ENCODE results near the gene MEIOC. TPM values are rescaled to one million over a fixed set of nuclear protein-coding genes. Genes with fewer than 3 reads are reported as not detected.

MEIOC gene

GRCh38 chr17:44722254-44722653, 66.0 kb downstream of the MEIOC start:
- H3K27me3 ChIP-seq (ENCODE audit: control insufficient read depth, insufficient read depth, low read length): no peaks in the 10 kb centered on the region

More at GRCh38 chr17:44722254-44722653, 66.0 kb downstream of the MEIOC start:
- Histone ChIP-seq H3K4me3 (ENCODE audit: low read length) (no peak overlapping the region), H3K9ac (ENCODE audit: low read depth, low read length) (no peak overlapping the region), H3K4me2 (ENCODE audit: low read length) (no peak overlapping the region), H3K36me3 (ENCODE audit: insufficient read depth, low read length) (peaks cover 12% of the 10 kb centered on the region), H3K9me3 (replicated peaks; ENCODE audit: low read length) (no peaks in the 10 kb centered on the region), H3K4me1 (ENCODE audit: control insufficient read depth, insufficient read depth, low read length) (no peaks in the 10 kb centered on the region)

Small RNA genes lying within 50 kb of the gene (small RNA-seq; reads per million reads assigned to genes)
- gene RN7SL819P (not detected), gene SMCO4P1 (not detected)

All from skeletal muscle satellite cell (primary cell).